HG02852 (cell line): ENCODE measurements around the gene IMPG2.

Experiments used
- ATAC-seq: cut with Tn5 transposase; IDR thresholded peaks from one replicate; pipeline ENCODE4 v1.9.1; 2021; ENCODE audit warnings: mild to moderate bottlenecking, moderate library complexity; ENCODE audit not compliant: unreplicated experiment

The IMPG2 gene

DNA sequence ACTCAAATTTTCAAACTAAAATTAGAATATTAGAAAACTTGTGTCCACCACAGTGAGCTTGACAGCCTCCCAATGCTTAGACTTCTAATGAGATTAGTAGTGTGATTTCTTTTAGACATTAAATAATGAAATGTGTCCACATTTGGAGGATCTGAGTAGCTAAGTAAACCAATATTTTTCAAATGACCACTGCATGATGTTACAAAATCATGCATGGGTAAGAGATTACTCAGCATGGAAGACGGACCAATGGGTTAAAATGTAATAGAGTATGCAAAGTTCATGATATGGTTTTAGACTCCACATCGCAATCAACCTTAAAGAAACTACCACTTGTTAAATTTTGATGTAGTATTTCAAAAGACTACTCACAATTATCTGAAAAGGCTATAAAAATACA is 130.6 kb downstream of the IMPG2 start:
- no peak for ATAC-seq

DNA sequence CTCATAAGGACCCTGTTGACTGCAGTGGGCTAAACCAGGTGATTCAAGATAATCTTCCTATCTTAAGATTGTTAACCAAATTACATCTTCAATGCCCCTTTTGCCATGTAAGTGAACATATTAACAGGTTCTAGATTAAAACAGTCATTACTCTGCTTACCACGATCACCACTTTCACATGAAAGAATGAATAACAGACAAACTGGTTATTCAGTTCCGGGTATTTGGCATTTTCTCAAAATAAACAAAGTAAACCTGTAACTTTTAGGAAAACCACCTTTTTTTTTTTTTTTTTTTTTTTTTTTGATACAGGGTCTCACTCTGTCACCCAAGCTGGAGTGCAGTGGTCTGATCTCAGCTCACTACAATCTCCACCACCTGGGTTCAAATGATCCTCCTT is 131.2 kb downstream of the IMPG2 start:
- ATAC-seq, result no peak

- ATAC-seq, result no peak
These were observed 135.0 kb downstream of the IMPG2 start for GRCh38 chr3:101185341-101185740.

- ATAC-seq, result no peak
These were observed 136.3 kb downstream of the IMPG2 start for GRCh38 chr3:101184111-101184510.

DNA sequence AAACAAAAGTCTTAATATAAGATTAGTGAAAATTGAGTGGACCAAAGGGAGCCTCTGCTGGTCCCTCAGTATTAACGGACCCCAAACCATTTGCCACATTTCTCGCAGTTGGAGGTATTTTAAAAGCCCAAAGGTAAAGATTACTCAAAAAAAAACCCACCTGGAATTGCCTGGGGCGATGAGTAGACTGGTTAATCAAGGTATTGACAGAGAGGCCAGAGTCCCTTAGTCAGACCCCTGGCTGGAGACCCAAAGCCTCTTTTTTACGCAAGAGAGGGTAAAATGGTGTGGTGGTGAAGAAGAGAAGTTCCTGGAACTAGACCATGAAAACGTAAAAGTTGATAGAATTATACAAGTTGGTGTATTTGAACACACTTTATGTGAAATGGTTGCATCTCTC is 137.2 kb downstream of the IMPG2 start:
- no peak for ATAC-seq

DNA sequence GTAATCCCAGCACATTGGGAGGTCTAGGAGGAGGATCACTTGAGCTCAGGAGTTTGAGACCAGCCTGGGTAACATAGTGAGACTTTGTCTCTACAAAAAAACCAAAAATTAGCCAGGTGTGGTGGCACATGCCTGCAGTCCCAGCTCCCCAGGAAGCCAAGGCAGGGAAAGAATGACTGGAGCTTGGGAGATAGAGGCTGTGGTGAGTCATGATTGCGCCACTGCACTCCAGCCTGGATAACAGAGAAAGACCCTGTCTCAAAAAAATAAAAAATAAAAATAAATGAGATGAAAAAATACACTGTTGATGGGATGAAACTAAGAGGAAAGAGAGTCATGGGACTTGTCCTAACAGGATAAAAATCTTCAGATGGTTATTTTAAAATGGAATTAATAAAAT is 137.6 kb downstream of the IMPG2 start:
- ATAC-seq, result no peak

GRCh38 chr3:101181801-101182200 is 138.6 kb downstream of the IMPG2 start:
- ATAC-seq, result no peak

DNA sequence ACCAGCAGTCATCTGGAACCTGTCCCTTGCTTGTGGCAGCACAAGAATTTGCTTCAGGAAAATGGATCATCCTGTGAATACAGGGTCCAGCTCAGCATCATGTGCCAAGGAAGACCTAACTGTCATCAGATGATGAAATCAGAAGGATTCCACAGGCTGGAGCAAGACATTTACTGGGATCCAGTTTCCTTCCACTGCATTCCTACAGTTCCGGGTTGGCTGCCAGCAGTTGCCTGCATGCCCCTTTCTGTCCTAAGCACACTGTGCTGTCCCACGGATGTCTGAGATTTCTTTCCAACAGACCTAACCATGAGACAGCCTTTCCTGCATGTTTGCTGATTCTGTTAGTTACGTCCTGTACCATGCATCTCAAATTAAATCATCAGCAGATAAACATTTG is 140.7 kb downstream of the IMPG2 start:
- ATAC-seq, result no peak

- no peak for ATAC-seq
These were observed 142.8 kb downstream of the IMPG2 start for GRCh38 chr3:101177577-101177976.
